ENCODE data around the gene BICRA.
A peak's percentile ranks its signal among the peaks of the same experiment; 100 is the strongest.

The BICRA gene

GRCh38 chr19:47674548-47674947, 65.6 kb downstream of the BICRA start:
- H3K27ac ChIP-seq, result no peak overlapping the region
- H3K9me3 ChIP-seq (ENCODE audit: severe bottlenecking), result no peaks in the 10 kb centered on the region
- H3K4me3 ChIP-seq (ENCODE audit: low read depth, low read length), result no peak overlapping the region
- no peak for TF ChIP-seq CTCF (IDR thresholded peaks at IDR 0.05; ENCODE audit: low read depth, low read length)
- H3K36me3 ChIP-seq, result peaks cover 23% of the 10 kb centered on the region
- H3K27me3 ChIP-seq (ENCODE audit: insufficient read depth, low read depth, severe bottlenecking), result no peaks in the 10 kb centered on the region
- no peak for DNase-seq

DNA sequence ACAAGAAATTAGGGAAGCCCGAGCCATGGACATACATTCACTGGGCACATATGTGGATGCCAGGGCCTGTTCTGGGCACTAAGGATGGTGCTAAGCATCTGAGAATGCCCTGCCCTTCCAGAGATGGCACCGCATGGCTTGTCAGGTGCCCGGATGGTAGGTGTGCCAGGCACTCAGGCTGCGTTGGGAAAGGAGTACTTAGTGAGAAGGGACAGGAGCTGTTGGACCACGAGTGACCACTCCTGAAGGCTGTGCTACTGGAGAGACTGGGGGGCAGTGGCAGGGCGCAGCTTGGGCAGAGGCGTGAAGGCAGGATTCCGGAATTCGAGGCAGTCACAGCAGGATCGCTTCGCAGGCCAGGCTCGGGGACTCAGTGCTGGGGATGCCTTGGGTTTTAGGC, 66.3 kb downstream of the BICRA start:
- no peak for DNase-seq
- no peaks in the 10 kb centered on the region for H3K9me3 ChIP-seq (ENCODE audit: severe bottlenecking)
- no peak overlapping the region for H3K4me3 ChIP-seq (ENCODE audit: low read depth, low read length)
- TF ChIP-seq CTCF (IDR thresholded peaks at IDR 0.05; ENCODE audit: low read depth, low read length), result no peak
- no peak overlapping the region for H3K27ac ChIP-seq
- H3K36me3 ChIP-seq, result peaks cover 29% of the 10 kb centered on the region
- H3K27me3 ChIP-seq (ENCODE audit: insufficient read depth, low read depth, severe bottlenecking), result no peaks in the 10 kb centered on the region

DNA sequence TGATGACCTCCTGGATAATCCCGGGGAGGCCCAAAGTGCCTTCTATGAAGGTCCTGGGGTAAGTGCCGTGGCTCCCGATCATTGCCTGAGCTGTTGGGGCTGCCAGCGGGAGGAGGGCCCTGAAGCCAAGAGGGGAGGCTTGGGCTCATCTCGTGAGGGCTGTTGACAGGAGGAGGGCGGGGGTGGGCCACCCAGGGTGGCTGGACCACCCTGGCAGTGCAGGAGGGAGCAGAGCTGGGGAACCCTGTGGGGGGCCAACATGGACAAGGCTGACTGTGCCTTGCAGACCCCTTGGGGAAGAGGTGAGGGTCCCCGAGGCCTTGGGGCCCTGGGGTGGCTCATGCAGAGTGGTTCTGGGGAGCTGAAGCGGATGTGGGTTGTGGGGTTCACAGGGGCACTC, 66.9 kb downstream of the BICRA start:
- no peak for TF ChIP-seq CTCF (IDR thresholded peaks at IDR 0.05; ENCODE audit: low read depth, low read length)
- Histone ChIP-seq H3K27me3 (ENCODE audit: insufficient read depth, low read depth, severe bottlenecking) (no peaks in the 10 kb centered on the region), H3K27ac (no peak overlapping the region), H3K4me3 (ENCODE audit: low read depth, low read length) (no peak overlapping the region), H3K9me3 (ENCODE audit: severe bottlenecking) (no peaks in the 10 kb centered on the region), H3K36me3 (peaks cover 26% of the 10 kb centered on the region)
- DNase-seq, result no peak

GRCh38 chr19:47676811-47677210, 67.9 kb downstream of the BICRA start:
- Histone ChIP-seq H3K4me3 (ENCODE audit: low read depth, low read length) (no peak overlapping the region), H3K9me3 (ENCODE audit: severe bottlenecking) (no peaks in the 10 kb centered on the region), H3K36me3 (peaks cover 26% of the 10 kb centered on the region), H3K27me3 (ENCODE audit: insufficient read depth, low read depth, severe bottlenecking) (no peaks in the 10 kb centered on the region), H3K27ac (no peak overlapping the region)
- DNase-seq, result peak; percentile 28
- no peak for TF ChIP-seq CTCF (IDR thresholded peaks at IDR 0.05; ENCODE audit: low read depth, low read length)

DNA sequence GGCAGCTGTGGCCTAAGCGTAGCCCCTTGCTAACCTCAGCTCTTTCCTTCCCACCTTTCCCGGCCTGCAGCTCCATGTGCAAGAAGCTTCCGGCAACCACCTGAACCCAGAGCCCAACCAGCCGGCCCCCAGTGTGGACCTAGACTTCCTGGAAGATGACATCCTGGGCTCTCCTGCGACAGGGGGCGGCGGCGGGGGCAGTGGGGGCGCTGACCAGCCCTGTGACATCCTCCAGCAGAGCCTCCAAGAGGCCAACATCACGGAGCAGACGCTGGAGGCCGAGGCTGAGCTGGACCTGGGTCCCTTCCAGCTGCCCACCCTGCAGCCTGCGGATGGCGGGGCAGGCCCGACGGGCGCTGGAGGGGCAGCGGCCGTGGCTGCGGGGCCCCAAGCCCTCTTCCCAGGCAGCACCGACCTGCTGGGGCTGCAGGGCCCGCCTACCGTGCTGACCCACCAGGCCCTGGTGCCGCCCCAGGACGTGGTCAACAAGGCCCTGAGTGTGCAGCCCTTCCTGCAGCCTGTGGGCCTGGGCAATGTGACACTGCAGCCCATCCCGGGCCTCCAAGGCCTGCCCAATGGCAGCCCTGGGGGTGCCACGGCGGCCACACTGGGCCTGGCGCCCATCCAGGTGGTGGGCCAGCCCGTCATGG, 70.4 kb downstream of the BICRA start:
- no peak for DNase-seq
- H3K27ac ChIP-seq, result no peak overlapping the region
- no peaks in the 10 kb centered on the region for H3K9me3 ChIP-seq (ENCODE audit: severe bottlenecking)
- H3K36me3 ChIP-seq, result peaks cover 24% of the 10 kb centered on the region
- no peak for TF ChIP-seq CTCF (IDR thresholded peaks at IDR 0.05; ENCODE audit: low read depth, low read length)
- H3K27me3 ChIP-seq (ENCODE audit: insufficient read depth, low read depth, severe bottlenecking), result no peaks in the 10 kb centered on the region
- no peak overlapping the region for H3K4me3 ChIP-seq (ENCODE audit: low read depth, low read length)

All from WERI-Rb-1 (cell line).